LHCN-M2 (cell line): ENCODE data around the gene EFCAB9. TPM values are rescaled to one million over a fixed set of nuclear protein-coding genes. Genes with fewer than 3 reads are reported as not detected.

Experiments used
- DNase-seq: peaks from one replicate; pipeline ENCODE4 v3.0.0-alpha.2; 2012; ENCODE audit warnings: low read depth
- total RNA-seq: library from RNA; depleted of rRNA; stranded (reverse); fragments of >200 nt; gene quantifications from 2 replicates; pipeline ENCODE4 v1.2.3, GENCODE V29; 2014; rRNA removed

Gene EFCAB9
- total RNA-seq, 1 experiment from 2014 or later = not detected

DNA sequence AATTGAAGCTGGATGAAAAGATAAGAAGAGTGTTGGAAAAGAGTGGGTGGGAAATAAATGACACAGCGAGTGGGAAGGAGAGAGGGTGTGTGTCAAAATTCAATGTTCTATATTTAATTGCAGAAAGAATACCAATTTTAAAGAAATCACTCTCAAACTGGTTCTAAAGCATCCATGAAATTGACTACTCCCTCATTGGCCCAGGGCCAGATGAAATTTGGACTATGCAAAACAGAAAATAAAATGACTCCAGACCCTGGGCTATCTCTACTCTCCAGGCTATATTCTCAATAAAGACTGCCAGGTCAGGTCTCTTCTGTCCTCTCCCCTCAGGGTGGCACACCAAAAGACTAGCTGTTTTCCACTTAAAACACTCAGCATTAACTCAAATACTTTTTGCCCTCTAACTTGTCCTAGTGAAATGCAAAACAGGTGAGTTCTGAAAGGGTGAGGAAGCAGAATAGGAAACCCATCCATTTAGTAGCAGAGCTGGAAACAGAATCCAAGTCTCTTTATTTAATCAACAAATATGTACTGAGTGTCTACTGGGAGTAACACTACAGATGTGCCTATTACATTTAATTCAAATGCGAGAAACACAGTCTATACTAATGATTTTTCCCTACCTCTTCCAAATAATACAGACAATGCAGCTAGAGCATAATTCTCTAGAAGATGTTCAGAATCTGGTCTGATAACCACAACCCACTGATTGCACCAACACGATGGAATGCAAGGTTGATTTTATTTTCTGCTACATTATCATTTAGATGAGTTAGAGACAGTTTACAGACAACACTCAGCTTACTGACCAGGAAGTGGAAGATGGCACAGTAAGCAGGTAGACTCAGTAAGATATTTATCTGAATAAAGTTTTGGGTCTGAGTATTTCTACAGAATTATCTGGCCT is 42.1 kb downstream of the EFCAB9 start:
- DNase-seq = no peak

DNA sequence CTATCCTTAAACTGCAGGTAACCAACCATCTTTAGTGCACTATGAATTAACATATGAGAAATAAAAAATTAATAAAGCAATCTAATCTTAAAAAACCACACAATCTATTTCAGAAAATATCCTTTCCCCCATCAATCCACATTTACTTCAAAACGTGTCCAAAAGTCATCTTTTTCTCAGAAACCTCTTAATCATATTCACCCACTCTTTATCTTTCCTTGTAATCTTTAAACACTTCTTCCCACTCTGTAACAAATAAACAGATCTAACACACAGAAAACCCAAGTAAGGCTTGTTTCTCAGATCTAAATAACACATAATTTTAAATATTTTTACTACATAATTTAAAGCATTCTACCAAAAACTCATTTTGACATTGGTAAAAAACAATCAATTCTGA is 44.4 kb downstream of the EFCAB9 start:
- no peak for DNase-seq

DNA sequence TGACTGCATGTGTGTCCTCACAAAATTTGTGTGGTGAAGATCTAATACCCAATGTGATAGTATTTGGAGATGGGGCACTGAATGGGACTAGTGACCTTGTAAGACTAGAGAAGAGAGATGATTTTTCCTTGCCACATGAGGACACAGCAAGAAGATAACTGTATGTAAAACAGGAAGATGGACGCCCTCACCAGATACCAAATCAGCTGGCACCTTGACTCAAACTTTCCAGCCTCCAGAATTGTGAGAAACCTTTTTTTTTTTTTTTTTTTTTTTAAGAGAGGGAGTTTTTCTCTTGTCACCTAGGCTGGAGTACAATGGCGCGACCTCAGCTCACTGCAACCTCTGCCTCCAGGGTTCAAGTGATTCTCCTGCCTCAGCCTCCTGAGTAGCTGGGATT is 49.3 kb downstream of the EFCAB9 start:
- no peak for DNase-seq

DNA sequence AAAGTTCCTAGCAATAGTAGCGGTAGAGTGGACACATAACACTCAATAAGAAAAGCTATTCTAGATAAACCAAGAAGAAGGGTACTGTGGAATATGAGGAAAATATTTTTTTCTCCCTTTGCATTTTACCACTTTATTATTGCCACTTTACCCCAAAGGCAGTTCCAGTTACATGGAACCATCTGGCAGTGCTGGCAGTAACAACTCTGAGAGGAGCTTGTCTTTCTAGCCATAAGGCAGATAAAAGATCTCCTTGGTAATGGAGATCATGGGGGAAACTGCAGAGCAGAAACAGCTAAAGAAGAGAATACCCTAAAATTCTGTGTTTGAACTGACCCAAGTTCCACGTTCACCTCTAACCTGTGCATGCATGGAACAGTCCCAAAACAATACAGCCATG is 51.1 kb downstream of the EFCAB9 start:
- no peak for DNase-seq

DNA sequence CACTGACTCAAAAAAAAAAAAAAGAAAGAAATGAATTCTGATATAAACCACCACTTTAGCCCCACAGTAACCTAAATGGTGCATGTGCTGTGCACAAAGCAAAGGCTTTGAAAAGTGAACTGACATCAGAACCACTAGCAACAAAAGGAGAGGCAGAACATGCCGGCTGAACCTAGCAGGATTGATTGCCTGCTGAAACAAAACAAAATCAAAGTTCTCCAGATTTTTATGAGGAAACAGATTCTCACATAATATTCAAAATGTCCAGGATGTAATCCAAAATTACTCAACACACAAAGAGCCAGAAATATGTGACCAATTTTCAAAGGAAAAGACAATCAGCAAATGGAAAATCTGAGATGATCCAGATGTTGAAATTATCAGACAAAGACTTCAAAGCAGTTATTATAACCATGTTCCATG is 51.7 kb downstream of the EFCAB9 start:
- no peak for DNase-seq

DNA sequence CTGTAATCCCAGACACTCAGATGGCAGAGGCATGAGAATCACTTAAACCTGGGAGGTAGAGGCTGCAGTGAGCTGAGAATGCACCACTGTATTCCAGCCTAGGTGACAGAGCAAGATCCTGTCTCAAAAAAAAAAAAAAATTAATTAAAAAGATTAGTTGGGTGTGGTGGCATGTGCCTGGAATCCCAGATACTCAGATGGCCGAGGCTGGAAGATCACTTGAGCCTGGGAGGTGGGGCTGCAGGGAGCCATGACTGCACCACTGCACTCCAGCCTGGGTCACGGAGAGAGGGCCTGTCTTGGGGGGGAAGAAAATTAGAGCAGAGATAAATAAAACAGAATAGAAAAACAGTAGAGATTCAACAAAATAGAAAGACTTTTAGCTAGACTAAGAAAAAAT is 54.7 kb downstream of the EFCAB9 start:
- DNase-seq = no peak

DNA sequence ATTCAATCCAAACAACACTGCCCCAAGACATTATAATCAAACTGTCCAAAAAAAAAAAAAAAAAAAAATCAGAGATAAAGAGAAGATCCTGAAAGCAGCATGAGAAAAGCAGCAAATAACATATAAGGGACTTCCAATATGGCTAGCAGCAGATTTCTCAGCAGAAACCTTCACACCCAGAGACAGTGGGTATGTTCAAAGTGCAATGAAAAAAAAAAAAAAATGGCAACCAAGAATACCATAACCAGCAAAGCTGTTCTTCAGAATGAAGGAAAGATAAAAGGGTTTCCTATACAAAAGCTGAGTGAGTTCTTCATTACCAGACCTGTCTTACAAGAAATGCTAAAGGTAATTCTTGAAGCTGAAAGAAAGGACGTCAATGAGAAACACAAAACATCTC is 57.4 kb downstream of the EFCAB9 start:
- no peak for DNase-seq

DNA sequence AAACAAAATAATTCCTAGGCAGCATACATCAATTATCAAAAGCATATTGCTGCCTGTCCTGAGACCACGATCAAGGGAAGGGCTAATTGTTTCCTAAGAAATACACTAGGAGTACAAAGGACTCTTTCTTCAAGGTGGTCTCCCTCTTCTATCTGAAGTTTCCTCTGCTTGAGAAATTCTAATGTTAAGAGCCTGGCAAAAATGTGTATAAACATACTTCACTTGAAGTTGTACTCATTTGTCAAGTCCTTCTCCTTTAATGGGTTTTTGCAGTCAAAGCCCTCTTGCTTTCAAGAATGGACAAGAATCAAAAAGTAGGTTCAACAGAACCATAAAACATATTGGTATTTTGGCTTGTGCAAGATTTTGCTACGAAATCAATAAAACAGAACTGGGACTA is 58.5 kb downstream of the EFCAB9 start:
- DNase-seq = no peak

Other genes with a start within 250 kb of the EFCAB9 start
- gene FBXW11, start 187.5 kb upstream of the EFCAB9 start, total RNA-seq = 69.2 and 78.4 TPM in 2 replicates
- 13.6 and 15.9 TPM in 2 replicates for gene STK10, start 5.9 kb upstream of the EFCAB9 start, total RNA-seq
- 17.6 and 26.1 TPM in 2 replicates for gene UBTD2, start 89.6 kb downstream of the EFCAB9 start, total RNA-seq